ENCODE data around the gene ATP9B.

DNA sequence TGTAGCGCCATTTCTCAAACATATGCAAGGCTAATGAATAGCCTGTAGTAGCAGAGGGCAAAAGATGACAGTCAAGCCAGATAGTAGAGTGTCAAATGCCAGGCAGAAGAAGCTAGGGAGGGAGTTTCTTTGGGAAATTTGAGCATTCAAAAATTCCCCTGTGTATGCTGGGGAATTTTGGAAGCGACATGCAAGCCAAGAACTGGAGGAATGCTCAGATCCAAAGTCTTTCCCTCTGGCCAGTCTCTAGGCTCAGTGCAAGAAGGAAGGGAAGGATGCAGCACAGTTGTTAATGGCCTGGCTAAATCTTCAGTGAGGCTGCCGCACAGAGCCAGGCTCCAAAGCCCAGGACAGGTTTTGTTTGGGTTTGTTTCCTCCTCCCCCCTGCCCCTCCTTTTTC, 59.9 kb downstream of the ATP9B start:
- TF ChIP-seq, protein P1, sequence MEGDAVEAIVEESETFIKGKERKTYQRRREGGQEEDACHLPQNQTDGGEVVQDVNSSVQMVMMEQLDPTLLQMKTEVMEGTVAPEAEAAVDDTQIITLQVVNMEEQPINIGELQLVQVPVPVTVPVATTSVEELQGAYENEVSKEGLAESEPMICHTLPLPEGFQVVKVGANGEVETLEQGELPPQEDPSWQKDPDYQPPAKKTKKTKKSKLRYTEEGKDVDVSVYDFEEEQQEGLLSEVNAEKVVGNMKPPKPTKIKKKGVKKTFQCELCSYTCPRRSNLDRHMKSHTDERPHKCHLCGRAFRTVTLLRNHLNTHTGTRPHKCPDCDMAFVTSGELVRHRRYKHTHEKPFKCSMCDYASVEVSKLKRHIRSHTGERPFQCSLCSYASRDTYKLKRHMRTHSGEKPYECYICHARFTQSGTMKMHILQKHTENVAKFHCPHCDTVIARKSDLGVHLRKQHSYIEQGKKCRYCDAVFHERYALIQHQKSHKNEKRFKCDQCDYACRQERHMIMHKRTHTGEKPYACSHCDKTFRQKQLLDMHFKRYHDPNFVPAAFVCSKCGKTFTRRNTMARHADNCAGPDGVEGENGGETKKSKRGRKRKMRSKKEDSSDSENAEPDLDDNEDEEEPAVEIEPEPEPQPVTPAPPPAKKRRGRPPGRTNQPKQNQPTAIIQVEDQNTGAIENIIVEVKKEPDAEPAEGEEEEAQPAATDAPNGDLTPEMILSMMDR (conservative IDR thresholded peaks at IDR 0.05; ENCODE audit: low read length), result no peak
- TF ChIP-seq EZH2phosphoT487 (IDR thresholded peaks at IDR 0.05; ENCODE audit: borderline replicate concordance), result no peak

Measured in Loucy (cell line).